Stimulated activated CD4-positive, alpha-beta T cell treated with anti-CD3 and anti-CD28 coated beads, Interleukin-15, amount 100 ng/mL, for 1 hour (primary cell): Measurements from ENCODE around the gene FUZ.

Experiments
- DNase-seq, 2 donors: peaks; one replicate each; pipeline ENCODE4 v3.0.0-alpha.2; 2020; ENCODE audit warnings: low read depth in 1 of 2, low spot score in 1 of 2

FUZ gene

DNA sequence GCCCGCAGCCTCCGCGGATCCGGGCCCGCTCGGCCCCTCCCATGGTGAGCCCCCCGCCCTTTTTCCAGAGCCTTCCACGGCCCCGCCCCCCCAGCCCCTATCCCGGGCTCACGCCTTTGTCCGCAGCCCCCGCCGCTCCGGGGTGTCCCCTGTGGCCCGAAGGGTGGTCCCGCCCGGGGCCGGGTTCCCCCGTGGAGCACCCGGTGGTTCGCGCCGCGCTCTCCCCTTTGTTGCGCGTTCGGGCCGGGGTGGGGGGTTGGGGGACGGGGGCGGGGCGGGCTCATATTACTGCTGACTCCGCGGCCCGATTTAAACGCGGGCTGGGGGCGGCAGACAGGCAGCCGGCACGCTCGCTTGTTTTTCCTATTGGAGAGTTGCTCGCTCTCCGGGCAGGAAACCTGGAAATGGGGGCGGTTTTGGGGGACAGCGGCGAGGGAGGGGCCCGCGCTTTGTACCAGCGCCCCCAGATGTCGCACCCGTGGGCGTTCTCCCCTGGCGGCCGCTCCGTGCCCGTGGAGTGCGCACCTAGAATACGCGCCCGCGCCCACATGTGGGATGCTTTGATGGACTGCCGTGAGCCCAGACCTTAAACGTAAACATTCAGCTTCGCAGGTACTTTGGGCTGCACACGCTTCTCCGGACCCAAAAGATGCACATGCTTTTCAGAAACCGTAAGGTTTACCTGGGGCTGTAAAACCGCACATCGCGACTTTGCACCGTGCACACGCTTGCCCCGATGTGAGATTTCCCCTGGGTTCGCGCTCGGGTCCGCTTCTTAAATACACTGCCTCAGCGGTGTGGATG is 38.6 kb upstream of the FUZ start:
- DNase-seq, result peak in 1 of 2 donors; percentile 20

DNA sequence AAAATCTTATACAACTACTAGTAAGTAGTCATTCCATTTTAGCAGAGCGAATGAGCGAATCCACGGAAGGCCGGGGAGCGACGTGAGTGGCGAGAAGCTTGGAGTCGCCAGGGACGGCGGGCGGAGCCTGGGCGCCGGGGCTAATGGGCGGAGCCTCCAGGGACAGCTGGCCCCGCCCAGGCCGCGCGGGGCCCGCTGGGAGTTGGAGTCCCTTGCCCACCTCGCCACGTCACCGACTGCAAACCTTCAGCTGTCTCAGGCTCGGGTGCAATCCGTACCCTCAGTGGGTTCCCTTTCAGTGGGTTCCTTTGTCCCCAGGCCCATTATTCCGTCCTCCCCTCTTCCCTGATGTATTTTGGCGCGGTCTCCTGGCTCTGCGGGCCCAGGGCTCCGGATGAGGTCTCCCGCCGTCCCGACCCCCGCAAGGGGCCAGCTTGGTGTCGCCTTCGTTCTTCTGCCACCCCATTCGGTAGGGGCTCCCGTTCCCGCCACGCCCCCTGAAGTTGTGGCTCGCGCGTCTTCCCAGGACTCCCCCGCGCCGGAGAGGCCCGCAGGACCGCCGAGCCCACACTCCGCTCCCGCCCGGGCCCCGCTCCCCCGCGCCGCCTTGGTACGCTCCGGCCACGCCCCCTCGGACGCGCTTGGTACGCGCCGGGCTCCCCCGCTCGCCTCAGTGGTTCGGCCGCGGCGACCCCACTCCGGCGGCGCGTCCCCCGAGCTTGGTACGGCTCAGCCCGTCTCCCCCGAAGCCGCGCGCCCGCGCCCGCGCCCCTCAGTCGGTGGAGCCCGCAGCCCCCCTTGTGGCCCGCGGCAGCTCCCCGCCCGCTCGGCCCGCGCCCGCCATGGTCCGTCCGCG is 37.6 kb upstream of the FUZ start, which contains the start of gene PTOV1:
Gene PTOV1, plus strand, starts transcription at position 673 of the 856 bp plus-strand sequence.
- peak; percentile 78 to 82 for DNase-seq

DNA sequence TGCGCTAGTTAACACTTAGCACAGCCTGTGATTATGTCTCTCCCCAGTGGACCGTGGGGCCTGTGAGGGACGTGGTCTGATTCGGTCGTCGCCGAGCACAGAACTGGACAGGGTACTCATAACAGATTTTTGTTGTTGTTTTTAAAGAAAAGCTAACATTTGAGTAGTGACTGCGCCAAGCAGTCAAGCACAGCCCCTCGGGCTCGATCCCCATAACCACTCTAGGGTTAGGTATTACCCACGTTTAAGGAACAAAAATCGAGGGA is 37.1 kb upstream of the FUZ start:
- DNase-seq, result no peak

DNA sequence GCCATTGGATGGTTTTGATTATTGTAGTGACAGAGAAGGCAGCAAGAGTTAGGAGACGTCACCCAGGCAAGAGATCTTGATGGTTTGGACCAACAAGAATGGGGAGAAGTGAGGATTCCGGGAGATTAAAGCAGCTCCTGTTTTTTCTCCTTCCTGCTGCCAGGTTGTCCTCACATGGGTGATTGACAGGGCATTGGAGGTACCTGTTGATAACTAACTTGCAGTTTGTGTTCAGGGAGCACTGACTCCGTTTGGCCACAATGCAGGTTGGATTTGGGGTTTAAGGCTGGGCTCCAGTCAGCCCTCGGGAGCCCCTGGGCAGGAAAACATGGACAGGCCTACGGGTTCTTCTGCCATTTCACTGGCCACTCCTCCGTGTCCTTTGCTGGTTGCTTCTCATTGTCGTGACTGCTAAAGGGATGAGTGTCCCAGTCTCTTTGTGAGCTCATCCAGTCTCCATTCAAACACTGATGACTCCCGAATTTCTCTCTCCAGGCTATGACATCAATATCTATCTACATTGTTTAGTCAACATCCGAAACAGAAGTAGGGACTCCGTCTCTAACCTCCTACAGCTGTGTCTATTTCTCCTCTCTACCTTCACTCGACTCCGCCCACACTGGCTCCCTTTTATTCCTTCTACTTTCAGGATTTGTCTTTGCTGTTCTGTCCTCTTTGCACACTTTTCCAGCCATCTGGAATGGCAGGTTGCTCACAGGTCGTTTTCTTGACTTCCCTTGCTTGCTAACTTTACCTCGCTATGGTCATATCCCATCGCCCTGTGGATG is 36.5 kb upstream of the FUZ start:
- DNase-seq, result no peak

DNA sequence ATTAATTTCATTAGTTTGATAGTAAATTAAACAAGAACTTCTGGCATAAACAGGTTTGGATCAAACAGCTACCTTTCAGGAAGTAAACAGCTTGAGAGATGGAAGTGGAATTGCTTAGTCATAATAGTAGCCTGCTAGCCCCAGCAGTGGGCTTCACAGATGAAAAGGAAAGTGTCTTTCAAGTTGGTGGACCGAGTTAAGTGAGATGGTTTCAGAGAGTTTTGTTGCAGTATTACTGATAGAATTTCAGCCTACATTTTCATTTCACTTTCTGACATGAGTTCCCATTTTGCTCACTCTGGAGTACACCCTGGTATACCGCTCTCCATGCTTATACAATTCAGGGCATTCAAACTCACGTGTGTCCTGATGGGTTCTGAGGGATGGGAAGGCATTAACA is 35.8 kb upstream of the FUZ start:
- DNase-seq, result no peak

DNA sequence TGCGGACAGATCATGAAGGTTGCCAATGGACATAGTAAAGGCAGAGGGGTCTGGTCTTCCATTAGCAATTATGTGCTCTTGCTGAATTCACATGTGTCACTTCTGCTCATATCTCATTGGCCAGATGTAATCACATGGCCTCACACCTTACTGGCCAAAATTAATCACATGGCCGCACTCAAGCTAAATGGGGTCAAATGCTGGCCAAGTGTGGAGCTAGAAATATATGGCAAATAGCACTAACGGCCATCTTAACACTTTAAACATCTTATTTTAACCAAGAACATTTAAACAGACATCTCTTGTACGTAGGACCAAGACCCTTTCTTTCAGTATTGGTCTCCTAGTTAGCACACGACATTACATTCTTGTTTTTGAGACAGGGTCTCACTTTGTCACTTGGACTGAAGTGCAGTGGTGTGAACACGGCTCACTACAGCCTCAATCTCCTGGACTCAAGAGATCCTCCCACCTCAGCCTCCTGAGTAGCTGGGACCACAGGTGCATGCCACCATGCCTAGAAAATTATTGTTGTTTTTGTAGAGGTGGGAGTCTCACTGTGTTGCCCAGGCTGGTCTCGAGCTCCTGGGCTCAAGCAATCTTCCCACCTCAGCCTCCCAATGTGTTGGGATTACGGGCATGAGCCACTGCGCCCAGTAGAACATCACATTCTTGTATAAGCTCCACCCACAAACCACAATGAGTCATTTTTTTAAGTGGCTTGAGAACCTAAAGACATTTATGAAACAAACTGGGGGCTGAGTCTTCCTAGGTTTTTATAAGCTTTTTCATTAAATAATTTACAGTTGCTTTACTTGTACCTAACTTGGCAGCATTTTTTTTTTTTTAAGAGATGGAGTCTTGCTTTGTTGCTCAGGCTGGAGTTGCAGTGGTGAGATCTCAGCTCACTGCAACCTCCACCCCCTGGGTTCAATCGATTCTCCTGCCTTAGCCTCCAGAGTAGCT is 34.9 kb upstream of the FUZ start:
- no peak for DNase-seq

DNA sequence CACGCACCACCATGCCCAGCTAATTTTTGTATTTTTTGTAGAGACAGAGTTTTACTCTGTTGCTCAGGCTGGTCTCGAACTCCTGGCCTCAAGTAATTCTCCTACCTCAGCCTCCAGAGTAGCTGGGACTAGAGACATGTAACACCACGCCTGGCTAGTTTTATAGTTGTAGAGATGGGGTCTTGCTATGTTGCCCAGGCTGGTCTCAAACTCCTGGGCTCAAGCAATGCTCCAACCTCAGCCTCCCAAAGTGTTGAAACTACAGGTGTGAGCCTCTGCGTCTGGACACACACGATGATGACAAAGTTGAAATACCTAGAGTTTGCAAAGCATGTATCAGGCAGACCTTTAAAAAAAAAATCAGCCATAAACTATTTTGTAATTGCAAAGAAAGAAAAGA is 33.3 kb upstream of the FUZ start:
- DNase-seq, result no peak

DNA sequence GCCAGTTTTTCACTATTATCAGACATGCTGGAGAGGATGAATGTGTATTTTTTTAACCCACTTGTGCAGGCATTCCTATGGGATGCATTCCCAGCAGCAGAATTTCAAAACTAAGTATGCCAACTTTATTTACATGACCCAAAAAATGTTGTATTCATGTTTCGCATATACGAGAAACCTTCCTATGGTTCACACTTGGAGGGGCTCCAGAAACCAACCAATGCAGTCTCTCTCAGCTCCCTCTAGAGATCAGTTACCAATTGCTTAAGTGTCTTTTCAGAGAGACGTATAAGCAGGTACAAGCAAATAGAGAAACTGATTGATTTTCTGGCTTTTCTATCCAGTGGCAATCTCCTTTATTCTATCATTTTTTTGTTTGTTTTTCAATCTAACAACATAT is 32.3 kb upstream of the FUZ start:
- no peak for DNase-seq

DNA sequence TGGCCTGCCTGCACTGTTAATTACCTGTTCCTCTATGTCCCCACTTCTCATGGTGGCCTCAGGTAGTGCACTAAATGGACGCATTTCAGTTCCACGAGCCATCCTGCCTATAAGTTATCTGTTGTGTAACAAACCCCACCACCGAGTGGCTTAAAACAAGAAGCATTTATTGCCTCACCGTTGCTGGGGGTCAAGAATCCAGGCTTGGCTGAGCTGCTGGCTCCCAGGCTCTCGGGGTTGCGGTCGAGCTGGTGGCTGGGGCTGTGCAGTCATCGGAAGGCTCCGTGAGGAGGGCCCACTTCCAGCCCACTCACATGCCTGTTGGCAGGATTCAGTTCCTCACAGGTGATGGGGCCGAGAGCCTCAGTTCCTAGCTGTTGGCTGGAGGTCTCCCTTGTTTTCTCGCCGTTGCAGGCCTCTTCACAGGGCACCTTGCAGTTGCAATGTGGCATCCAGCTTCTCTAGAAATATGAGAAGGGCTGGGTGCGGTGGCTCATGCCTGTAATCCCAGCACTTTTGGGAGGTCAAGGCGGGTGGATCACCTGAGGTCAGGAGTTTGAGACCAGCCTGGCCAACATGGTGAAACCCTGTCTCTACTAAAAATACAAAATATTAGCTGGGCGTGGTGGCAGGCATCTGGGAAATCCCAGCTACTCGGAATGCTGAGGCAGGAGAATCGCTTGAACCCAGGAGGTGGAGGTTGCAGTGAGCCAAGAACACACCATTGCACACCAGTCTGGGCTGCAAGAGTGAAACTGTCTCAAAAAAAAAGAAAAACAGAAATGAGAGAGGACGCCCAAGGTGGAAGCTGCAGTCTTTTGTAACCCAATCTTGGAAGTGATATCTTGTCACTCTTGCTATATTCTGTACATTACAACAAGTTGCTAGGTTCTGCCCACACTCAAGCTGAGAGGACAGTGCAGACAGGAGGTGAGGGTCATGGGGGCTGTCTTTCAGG is 31.3 kb upstream of the FUZ start:
- DNase-seq, result no peak

DNA sequence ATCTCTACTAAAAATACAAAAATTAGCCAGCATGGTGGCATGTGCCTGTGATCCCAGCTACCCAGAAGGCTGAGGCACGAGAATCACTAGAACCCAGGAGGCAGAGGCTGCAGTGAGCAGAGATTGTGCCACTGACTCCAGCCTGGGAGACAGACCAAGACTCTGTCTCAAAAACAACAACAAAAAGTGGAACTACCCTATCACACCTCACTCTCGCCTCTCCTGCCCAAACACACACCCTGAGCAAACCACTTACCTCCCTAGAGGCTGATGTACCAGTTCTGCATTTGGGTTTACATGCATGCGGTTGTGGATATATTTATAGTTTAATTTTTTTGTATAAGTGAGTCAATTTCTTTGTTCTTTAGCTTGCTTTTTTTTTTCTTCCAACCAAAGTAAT is 30.2 kb upstream of the FUZ start:
- no peak for DNase-seq

DNA sequence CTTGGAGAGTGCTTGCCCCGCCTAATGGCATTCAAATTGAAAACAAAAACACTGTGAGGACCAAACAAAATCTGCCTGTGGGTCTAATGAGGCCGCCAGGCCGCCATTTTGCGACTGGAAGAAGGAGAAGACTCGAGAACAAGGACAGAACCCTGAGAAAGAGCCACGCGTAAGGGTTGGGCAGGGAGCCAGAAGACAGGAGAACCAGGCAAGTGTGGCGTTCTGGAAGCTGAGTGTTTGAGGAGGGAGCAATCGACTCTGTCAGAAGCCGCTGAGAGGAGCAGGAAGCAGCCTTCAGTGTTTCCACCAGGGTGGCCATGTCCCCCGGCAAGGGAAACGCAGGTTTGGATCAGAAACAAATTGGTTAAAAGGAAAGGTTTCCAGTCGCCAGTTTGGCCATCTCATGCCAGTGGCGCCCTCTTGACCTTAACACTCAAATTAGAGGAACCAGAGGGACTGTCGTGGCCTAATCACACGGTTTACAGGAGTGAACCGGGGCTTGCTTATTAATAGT is 27.7 kb upstream of the FUZ start:
- DNase-seq, result no peak

DNA sequence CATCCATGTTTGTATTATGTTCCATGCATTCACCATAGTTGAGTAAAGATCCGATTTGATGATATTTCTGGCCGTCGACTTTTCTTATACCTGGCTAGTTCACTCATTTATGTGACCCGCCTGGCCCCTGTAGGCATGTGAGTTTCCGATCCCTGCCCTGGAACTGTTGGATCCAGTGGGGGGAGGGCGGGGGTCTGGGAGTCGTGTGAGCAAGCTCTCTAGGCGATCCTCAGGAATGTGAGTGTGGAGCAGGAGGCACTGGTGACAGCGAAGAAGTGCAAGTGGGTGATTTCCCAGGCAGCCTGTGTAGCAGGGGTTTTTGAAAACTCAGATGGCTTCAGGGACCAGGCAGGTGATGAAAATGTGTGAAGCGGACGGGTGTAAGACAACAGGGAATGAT is 27.2 kb upstream of the FUZ start:
- DNase-seq, result no peak

DNA sequence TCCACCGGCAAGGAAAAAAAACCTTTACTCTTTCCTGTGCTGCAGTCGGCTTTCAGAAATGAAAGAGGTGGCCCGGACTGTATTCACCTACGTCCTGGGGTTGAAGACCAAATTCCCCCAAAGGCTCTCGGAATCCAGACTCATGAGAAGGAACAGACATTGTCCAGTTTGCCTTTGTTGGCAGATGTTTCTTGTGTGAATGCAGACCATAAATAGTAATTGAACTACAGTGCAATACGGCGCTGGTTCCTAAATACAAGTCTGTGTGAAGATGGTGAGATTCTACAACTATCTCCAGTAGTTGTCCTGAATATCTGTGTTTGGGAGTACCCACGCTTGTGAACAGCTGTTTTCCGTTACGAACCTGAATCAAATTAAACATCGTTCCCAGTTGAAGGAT is 26.6 kb upstream of the FUZ start:
- no peak for DNase-seq

DNA sequence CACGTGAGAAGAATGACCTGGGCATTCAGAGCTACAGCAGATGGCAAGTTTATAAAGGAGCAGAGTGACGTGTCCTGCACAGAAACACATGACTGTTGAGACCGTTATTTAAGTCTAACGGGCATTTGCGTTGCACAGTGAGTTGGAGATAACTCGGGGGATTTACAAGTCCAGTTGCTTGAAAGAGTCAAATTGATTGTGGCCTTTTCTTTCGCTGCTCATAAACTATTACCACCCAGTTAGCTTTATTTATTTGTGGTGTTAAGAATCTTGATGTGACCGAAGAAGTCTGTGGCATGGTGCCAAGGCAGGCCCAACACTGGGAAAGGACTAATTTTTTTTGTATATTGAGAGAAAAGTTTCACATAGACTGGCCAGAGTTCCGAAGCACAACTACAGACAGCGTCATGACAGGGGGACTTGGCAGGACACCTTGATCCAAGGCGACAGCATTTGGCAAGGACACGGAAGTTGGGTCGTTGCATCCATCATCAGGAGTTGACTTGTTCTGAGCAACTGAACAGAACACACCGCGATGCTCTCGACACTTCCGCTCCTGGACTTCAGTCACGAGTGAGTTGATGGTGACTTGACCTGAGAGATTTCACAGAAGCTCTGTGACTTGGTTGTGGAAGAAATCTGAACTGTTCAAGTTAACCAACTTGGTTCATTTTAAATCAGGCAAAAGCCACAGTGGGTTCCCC is 25.9 kb upstream of the FUZ start:
- DNase-seq, result no peak

DNA sequence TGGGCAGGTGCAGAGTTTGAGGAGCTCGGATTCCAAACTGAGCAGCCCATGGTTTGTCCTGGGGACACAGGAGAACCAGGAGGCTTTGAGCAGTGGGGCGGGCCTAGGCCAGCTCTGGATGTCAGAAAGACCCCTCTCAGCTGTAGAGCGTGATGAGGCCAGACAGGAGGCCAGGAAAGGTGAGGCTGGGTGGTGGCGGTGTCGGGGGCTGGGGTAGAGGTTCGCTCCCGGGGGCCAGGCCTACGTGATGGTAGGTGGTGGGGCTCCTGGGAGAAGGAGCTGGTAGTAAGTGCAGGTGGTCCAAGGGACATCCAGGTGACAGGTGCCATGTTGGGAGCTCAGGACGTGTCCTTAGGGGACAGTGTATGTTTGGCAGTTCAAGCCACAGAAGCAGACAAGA is 24.3 kb upstream of the FUZ start:
- no peak for DNase-seq

DNA sequence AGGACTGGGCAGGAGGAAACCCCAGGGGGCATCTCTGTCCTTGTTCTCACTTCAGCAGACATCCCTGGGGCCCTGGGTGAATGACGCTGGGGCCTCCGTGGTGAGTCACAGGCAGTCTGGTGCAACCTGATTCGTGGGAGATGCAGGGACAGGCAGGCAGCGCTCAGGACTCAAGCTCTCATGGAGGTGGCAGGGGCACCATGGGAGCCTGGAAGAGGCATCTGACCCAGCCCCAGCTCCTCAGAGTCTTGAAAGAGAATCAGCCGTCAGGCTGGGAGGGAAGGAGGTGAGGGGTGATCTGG is 23.9 kb upstream of the FUZ start:
- DNase-seq, result no peak

DNA sequence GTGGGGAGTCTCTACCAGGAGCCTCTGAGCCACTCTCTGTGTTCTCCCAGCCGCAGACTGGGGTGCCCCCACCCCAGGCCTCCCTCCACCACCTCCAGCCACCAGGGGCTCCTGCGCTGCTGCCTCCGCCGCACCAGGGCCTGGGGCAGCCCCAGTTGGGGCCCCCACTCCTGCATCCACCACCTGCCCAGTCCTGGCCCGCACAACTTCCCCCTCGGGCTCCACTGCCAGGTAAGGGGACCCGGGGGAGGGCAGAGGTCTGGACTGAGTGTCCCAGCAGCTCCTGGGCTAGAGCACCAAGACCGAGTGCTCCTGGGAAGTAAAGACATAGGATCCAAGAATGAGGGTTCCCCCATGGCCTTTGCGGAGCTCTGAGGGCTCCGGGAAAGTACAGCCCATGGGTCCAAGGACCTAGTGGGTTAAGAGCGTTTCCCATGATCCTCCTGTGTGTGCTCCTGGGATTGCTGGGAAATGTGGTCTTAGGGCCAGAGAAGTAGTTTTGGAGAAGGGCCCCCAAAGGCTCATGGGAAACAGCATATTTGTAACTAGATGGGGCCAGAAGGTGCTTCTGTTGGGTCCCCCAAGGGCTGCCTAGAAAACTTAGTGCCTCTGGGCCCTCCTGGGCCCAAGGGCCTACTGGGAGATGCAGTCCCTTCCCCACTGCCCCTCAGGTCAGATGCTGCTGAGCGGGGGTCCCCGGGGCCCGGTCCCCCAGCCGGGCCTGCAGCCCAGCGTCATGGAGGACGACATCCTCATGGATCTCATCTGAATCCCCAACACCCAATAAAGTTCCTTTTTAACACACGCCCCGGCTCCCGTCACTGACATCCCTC is 23.3 kb upstream of the FUZ start:
- DNase-seq, result no peak

DNA sequence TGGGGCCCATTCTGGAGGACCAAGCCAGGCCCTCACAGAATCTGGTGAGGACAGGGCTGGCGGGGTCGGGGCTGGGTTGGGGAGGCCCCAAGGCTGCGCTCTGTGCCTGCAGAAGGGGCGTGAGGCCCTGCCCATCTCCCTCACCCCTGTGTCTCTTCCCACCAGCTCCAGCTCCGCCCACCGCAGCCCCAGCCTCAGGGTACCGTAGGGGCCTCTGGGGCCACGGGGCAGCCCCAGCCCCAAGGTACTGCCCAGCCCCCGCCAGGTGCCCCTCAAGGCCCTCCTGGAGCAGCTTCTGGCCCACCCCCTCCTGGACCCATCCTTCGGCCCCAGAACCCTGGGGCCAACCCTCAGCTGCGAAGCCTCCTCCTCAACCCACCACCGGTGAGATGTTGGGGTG is 22.5 kb upstream of the FUZ start:
- no peak for DNase-seq
